H1 (cell line): ENCODE results near the gene TSTD2. TPM values are rescaled to one million over a fixed set of nuclear protein-coding genes. Genes with fewer than 3 reads are reported as not detected.

Experiments
- CTCF ChIA-PET: fragments of 300-600 bp; sonication (Branson Sonifier 250); formaldehyde crosslinking; loops from one replicate; lab custom pipeline; 2021; ENCODE audit not compliant: partially characterized antibody; lab: Charles Lee
- POLR2A ChIA-PET: fragments of 300-600 bp; sonication (Branson Sonifier 250); formaldehyde crosslinking; loops from one replicate; lab custom pipeline; 2021; ENCODE audit warnings: inconsistent platforms; ENCODE audit not compliant: partially characterized antibody; lab: Charles Lee
- DNase-seq, 2 experiments: peaks; one replicate each; pipeline versions ENCODE4 v3.0.0 to v3.0.0-alpha.2; 2010 to 2022; ENCODE audit warnings: low spot score in 2 of 2, low read depth in 1 of 2, mixed read lengths in 1 of 2
- FAIRE-seq: peaks from 2 replicates; lab custom pipeline; 2011; peaks lifted over from hg19 to GRCh38; lab: Jason Lieb, UNC
- H2AFZ ChIP-seq: 2 replicates; pipeline ENCODE4 v1.8.1; 2012; ENCODE audit warnings: low read length, inconsistent platforms
- H2AK5ac ChIP-seq: 2 replicates; pipeline ENCODE4 v1.6.1; 2013; ENCODE audit warnings: low read depth, low read length
- H2BK120ac ChIP-seq: replicated peaks from 2 replicates; pipeline ENCODE3; 2013; ENCODE audit warnings: low read depth, low read length, inconsistent platforms
- H2BK12ac ChIP-seq: 2 replicates; pipeline ENCODE4 v1.6.1; 2013; ENCODE audit warnings: low read depth, low read length
- H2BK15ac ChIP-seq: 2 replicates; pipeline ENCODE4 v1.6.1; 2013; ENCODE audit warnings: low read length
- H2BK20ac ChIP-seq: 2 replicates; pipeline ENCODE4 v1.6.1; 2013; ENCODE audit warnings: low read length
- H2BK5ac ChIP-seq: 2 replicates; pipeline ENCODE4 v1.6.1; 2013; ENCODE audit warnings: low read depth, low read length
- H3K14ac ChIP-seq: 2 replicates; pipeline ENCODE4 v1.6.1; 2013; ENCODE audit warnings: inconsistent platforms; ENCODE audit not compliant: insufficient read length
- H3K18ac ChIP-seq: 2 replicates; pipeline ENCODE4 v1.6.1; 2013; ENCODE audit warnings: low read length; ENCODE audit errors: extremely low read depth
- H3K23ac ChIP-seq: 2 replicates; pipeline ENCODE4 v1.6.1; 2013; ENCODE audit warnings: inconsistent platforms; ENCODE audit not compliant: insufficient read length
- H3K23me2 ChIP-seq: 2 replicates; pipeline ENCODE4 v1.6.1; 2013; ENCODE audit warnings: low read depth, low read length
- H3K27ac ChIP-seq: 2 replicates; pipeline ENCODE4 v1.6.1; 2011; ENCODE audit warnings: low read depth, low read length, inconsistent platforms
- H3K27me3 ChIP-seq, 4 experiments: replicated peaks in 1 of 4; 1 replicate in 1 of 4; 2 replicates in 3 of 4; pipeline versions ENCODE4 v1.6.1 to v1.8.1; 2011 to 2013; ENCODE audit warnings: low read length in 3 of 4, mild to moderate bottlenecking in 3 of 4, inconsistent platforms in 2 of 4, mixed read lengths in 2 of 4, moderate library complexity in 1 of 4; ENCODE audit not compliant: control insufficient read depth in 3 of 4, insufficient read depth in 3 of 4; ENCODE audit errors: extremely low read depth in 1 of 4
- H3K36me3 ChIP-seq, 4 experiments: 2 replicates each; pipeline versions ENCODE4 v1.6.1 to v1.8.1; 2011 to 2013; ENCODE audit warnings: mild to moderate bottlenecking in 4 of 4, low read length in 3 of 4, moderate library complexity in 2 of 4, control low read depth in 1 of 4, inconsistent platforms in 1 of 4; ENCODE audit not compliant: insufficient read depth in 4 of 4, control insufficient read depth in 2 of 4
- H3K4ac ChIP-seq: replicated peaks from 2 replicates; pipeline ENCODE3; 2013; ENCODE audit warnings: low read length, low read depth, mixed read lengths, inconsistent platforms; ENCODE audit not compliant: insufficient read length
- H3K4me1 ChIP-seq, 4 experiments: replicated peaks in 1 of 4; 1 replicate in 1 of 4; 2 replicates in 3 of 4; pipeline versions ENCODE4 v1.6.1 to v1.8.1; 2011 to 2013; ENCODE audit warnings: low read length in 3 of 4, inconsistent platforms in 2 of 4, mixed read lengths in 1 of 4; ENCODE audit not compliant: insufficient read depth in 4 of 4, control insufficient read depth in 3 of 4
- H3K4me2 ChIP-seq, 2 experiments: 2 replicates each; pipeline versions ENCODE4 v1.6.1 to v1.8.1; 2011 to 2013; ENCODE audit warnings: low read depth in 2 of 2, low read length in 2 of 2, control low read depth in 1 of 2, inconsistent platforms in 1 of 2, mild to moderate bottlenecking in 1 of 2; ENCODE audit not compliant: insufficient read depth in 1 of 2
- H3K4me3 ChIP-seq, 4 experiments: fragments of 200-600, 300-600 bp in 1 of 4; sonication (generic), shearing (Covaris generic), sonication (Bioruptor Twin) in 1 of 4; 2 replicates each; pipeline versions ENCODE4 v1.5.1 to v1.8.1; 2011 to 2016; ENCODE audit warnings: low read length in 4 of 4, low read depth in 3 of 4, control low read depth in 2 of 4, inconsistent platforms in 2 of 4, mild to moderate bottlenecking in 2 of 4, mixed read lengths in 1 of 4, moderate library complexity in 1 of 4; ENCODE audit not compliant: insufficient read depth in 2 of 4; ENCODE audit errors: extremely low read depth in 1 of 4
- H3K56ac ChIP-seq: replicated peaks from 2 replicates; pipeline ENCODE3; 2013; ENCODE audit warnings: low read depth, mild to moderate bottlenecking, mixed read lengths, low read length, inconsistent platforms; ENCODE audit not compliant: insufficient read length
- H3K79me1 ChIP-seq: 2 replicates; pipeline ENCODE4 v1.6.1; 2013; ENCODE audit warnings: low read depth, low read length, control low read depth
- H3K79me2 ChIP-seq, 2 experiments: 2 replicates each; pipeline versions ENCODE4 v1.6.1 to v1.8.1; 2012 to 2013; ENCODE audit warnings: low read length in 2 of 2, mild to moderate bottlenecking in 2 of 2, inconsistent platforms in 1 of 2; ENCODE audit not compliant: insufficient read depth in 2 of 2, control insufficient read depth in 1 of 2
- H3K9ac ChIP-seq, 4 experiments: replicated peaks in 1 of 4; 1 replicate in 1 of 4; 2 replicates in 3 of 4; pipeline versions ENCODE4 v1.6.1 to v1.8.1; 2011 to 2013; ENCODE audit warnings: low read depth in 3 of 4, low read length in 3 of 4, control low read depth in 2 of 4, mild to moderate bottlenecking in 2 of 4, moderate library complexity in 2 of 4, inconsistent platforms in 1 of 4; ENCODE audit errors: extremely low read depth in 1 of 4
- H3K9me3 ChIP-seq, 2 experiments: 2 replicates each; pipeline versions ENCODE4 v1.6.1 to v1.8.1; 2012 to 2013; ENCODE audit warnings: mild to moderate bottlenecking in 2 of 2, moderate library complexity in 2 of 2, control low read depth in 1 of 2, inconsistent platforms in 1 of 2, low read depth in 1 of 2, low read length in 1 of 2, mixed read lengths in 1 of 2; ENCODE audit not compliant: insufficient read depth in 2 of 2
- H4K20me1 ChIP-seq, 2 experiments: replicated peaks in 1 of 2; 2 replicates each; pipeline versions ENCODE3 to v1.8.1; 2011 to 2013; ENCODE audit warnings: inconsistent platforms in 2 of 2, low read length in 2 of 2, mild to moderate bottlenecking in 1 of 2; ENCODE audit not compliant: insufficient read depth in 2 of 2, control insufficient read depth in 1 of 2
- H4K5ac ChIP-seq: 2 replicates; pipeline ENCODE4 v1.6.1; 2013; ENCODE audit warnings: low read length, low read depth, mixed read lengths, inconsistent platforms; ENCODE audit not compliant: insufficient read length
- H4K8ac ChIP-seq: 2 replicates; pipeline ENCODE4 v1.8.0; 2013; ENCODE audit warnings: mild to moderate bottlenecking, moderate library complexity, low read length, inconsistent platforms; ENCODE audit not compliant: insufficient read depth; ENCODE audit errors: extremely low read depth
- H4K91ac ChIP-seq: replicated peaks from 2 replicates; pipeline ENCODE3; 2013; ENCODE audit warnings: low read length, mixed read lengths, inconsistent platforms; ENCODE audit not compliant: insufficient read length
- ASH2L ChIP-seq: fragments of 200-600, 300-600 bp; sonication (generic); IDR thresholded peaks from one replicate; pipeline ENCODE4 v1.7.1; 2017; ENCODE audit warnings: low read length
- HDAC2 ChIP-seq, 2 experiments: fragments of 300-600 bp in 1 of 2; sonication (generic) in 1 of 2; IDR thresholded peaks; 2 replicates each; pipeline ENCODE4 v1.6.1; 2011 to 2012; ENCODE audit warnings: low read depth in 2 of 2, low read length in 2 of 2, mild to moderate bottlenecking in 2 of 2, moderate library complexity in 2 of 2, borderline replicate concordance in 1 of 2, inconsistent platforms in 1 of 2
- KDM1A ChIP-seq: fragments of 200-600, 300-600 bp; sonication (generic); IDR thresholded peaks from 2 replicates; pipeline ENCODE4 v1.7.1; 2016; ENCODE audit warnings: mild to moderate bottlenecking, low read length, borderline replicate concordance
- KDM4A ChIP-seq: IDR thresholded peaks from one replicate; pipeline ENCODE4 v1.7.1; 2012; ENCODE audit warnings: low read depth, mild to moderate bottlenecking, moderate library complexity, low read length, inconsistent platforms; ENCODE audit not compliant: severe bottlenecking
- RAD21 ChIP-seq, 2 experiments: IDR thresholded peaks in 1 of 2; conservative IDR thresholded peaks in 1 of 2; 2 replicates each; pipeline ENCODE4 v1.6.1; 2011; ENCODE audit warnings: low read depth in 2 of 2, low read length in 2 of 2, improper control_type of control experiment in 1 of 2, inconsistent platforms in 1 of 2, mild to moderate bottlenecking in 1 of 2, moderate library complexity in 1 of 2
- SIN3A ChIP-seq, 2 experiments: IDR thresholded peaks in 1 of 2; conservative IDR thresholded peaks in 1 of 2; 2 replicates each; pipeline ENCODE4 v1.6.1; 2011 to 2012; ENCODE audit warnings: low read length in 2 of 2, improper control_type of control experiment in 1 of 2, low read depth in 1 of 2, mild to moderate bottlenecking in 1 of 2
- SP4 ChIP-seq: IDR thresholded peaks from 2 replicates; pipeline ENCODE4 v1.6.1; 2012; ENCODE audit warnings: low read length, inconsistent platforms
- TCF12 ChIP-seq: IDR thresholded peaks from 2 replicates; pipeline ENCODE4 v1.6.1; 2011; ENCODE audit warnings: low read depth, mild to moderate bottlenecking, low read length
- ZNF274 ChIP-seq: IDR thresholded peaks from 2 replicates; pipeline ENCODE4 v1.7.0; 2012; ENCODE audit warnings: low read length, borderline replicate concordance; ENCODE audit errors: extremely low read depth
- WGBS, 2 experiments: shearing (Covaris generic) in 1 of 2; methylation state at CpG; one replicate each; pipeline versions ENCODE4 v1.1.6 to v1.1.7; 2013 to 2015; ENCODE audit warnings: low lambda C conversion rate in 2 of 2, mixed read lengths in 2 of 2, inconsistent platforms in 1 of 2, low coverage in 1 of 2, missing lambda C conversion rate in 1 of 2; ENCODE audit not compliant: insufficient replicate concordance in 2 of 2, insufficient coverage in 1 of 2, insufficient read length in 1 of 2; ENCODE audit errors: extremely low coverage in 1 of 2, missing lambda C conversion rate in 1 of 2; 5-methylcytosine and 5-hydroxymethylcytosine counted together
- polyA plus RNA-seq, 7 experiments: library from polyadenylated mRNA; depleted of rRNA in 3 of 7; stranded (reverse) in 5 of 7; unstranded in 2 of 7; fragments of >200 nt in 5 of 7; fragments of 200-250 nt in 2 of 7; gene quantifications; 1 replicate in 5 of 7; 2 replicates in 1 of 7; 4 replicates in 1 of 7; pipeline versions ENCODE4 v1.2.1 to v1.2.3, GENCODE V29; 2011 to 2013; ENCODE audit warnings: missing spikeins in 2 of 7, mixed read lengths in 2 of 7
- total RNA-seq: library from RNA; stranded (reverse); fragmentation: NEBNext Ultra II Directional; extraction: Animal tissue kit (Norgen Biotek cat#: 25700); gene quantifications from 2 replicates; pipeline ENCODE4 v1.2.1, GENCODE V29; 2021

TSTD2 gene
- total and polyA plus RNA-seq, 2 of the 8 experiments (the other 6 are each of a cell fraction or from before 2014, with no cell fraction given) = 16.1 to 17.5 TPM

- 98% methylated on average over 3 of the region's 3 CpGs; no CpG with 5 or more reads in 1 of the 2 experiments for WGBS, 2 experiments
- H2BK20ac ChIP-seq = no peak overlapping the region
- H3K9ac ChIP-seq = no peak overlapping the region
- no peaks in the 10 kb centered on the region for H3K9me3 ChIP-seq
- no peak overlapping the region for H3K18ac ChIP-seq
- CTCF ChIA-PET = no interaction called here
- no peak overlapping the region for H2AFZ ChIP-seq
- no peak overlapping the region for H4K91ac ChIP-seq
- H3K36me3 ChIP-seq = peaks cover 26 to 90% (median 75%) of the 10 kb centered on the region in 4 experiments
- no peak overlapping the region for H3K27ac ChIP-seq
- TF ChIP-seq SIN3A (conservative IDR thresholded peaks at IDR 0.05 in 1 of 2, IDR thresholded peaks at IDR 0.05 in 1 of 2; ENCODE audit: low read depth in 1 of 2, low read length in 2 of 2) (no peak), TCF12 (no peak), HDAC2 (IDR thresholded peaks at IDR 0.05; ENCODE audit: borderline replicate concordance in 1 of 2, low read depth in 2 of 2, low read length in 2 of 2) (no peak), KDM4A (no peak), SP4 (no peak), RAD21 (IDR thresholded peaks at IDR 0.05 in 1 of 2, conservative IDR thresholded peaks at IDR 0.05 in 1 of 2; ENCODE audit: low read depth in 2 of 2, low read length in 2 of 2) (no peak), ZNF274 (no peak), ASH2L (no peak), KDM1A (no peak)
- TF ChIP-seq, all 59 proteins: peak for 0
- Histone ChIP-seq H2BK12ac (no peak overlapping the region), H3K79me1 (no peaks in the 10 kb centered on the region; the same call in 1 of the 2 replicates), H3K4me3 (no peak overlapping the region), H3K23ac (no peak overlapping the region), H4K5ac (no peak overlapping the region), H3K4me1 (no peaks in the 10 kb centered on the region), H3K27me3 (no peaks in the 10 kb centered on the region), H3K79me2 (no peaks in the 10 kb centered on the region), H4K20me1 (peaks cover 2 to 3% of the 10 kb centered on the region in 2 experiments), H2AK5ac (no peak overlapping the region), H3K56ac (no peak overlapping the region), H3K23me2 (no peaks in the 10 kb centered on the region), H3K14ac (no peak overlapping the region), H4K8ac (no peak overlapping the region), H2BK15ac (no peak overlapping the region), H3K4ac (no peak overlapping the region), H3K4me2 (no peak overlapping the region), H2BK120ac (no peak overlapping the region), H2BK5ac (no peak overlapping the region)
- DNase-seq (no peak), FAIRE-seq (no peak)
- POLR2A ChIA-PET = no interaction called here
These were observed 32.6 kb upstream of the TSTD2 start for GRCh38 chr9:97665742-97666141.
